ENCODE data around the gene RIPPLY3.
"Not testable (repeated sequence)": the region's sequence is repeated elsewhere in the genome, so short reads cannot be mapped to it uniquely, and the experiment has no call there.

Gene RIPPLY3

GRCh38 chr21:36981977-36982700, 24.4 kb upstream of the RIPPLY3 start:
- DNase-seq = no peak

- DNase-seq = no peak
Measured at GRCh38 chr21:36985751-36986594, 20.5 kb upstream of the RIPPLY3 start.

GRCh38 chr21:36987845-36988244, 18.7 kb upstream of the RIPPLY3 start:
- no peak for DNase-seq

GRCh38 chr21:36988536-36988935, 18.0 kb upstream of the RIPPLY3 start:
- no peak for DNase-seq

GRCh38 chr21:36989199-36989698, 17.3 kb upstream of the RIPPLY3 start:
- DNase-seq = not testable (repeated sequence)

GRCh38 chr21:36989699-36990507, 16.6 kb upstream of the RIPPLY3 start:
- peak; percentile 95 for DNase-seq

GRCh38 chr21:36990508-36991205, 15.8 kb upstream of the RIPPLY3 start:
- DNase-seq = no peak

- DNase-seq = no peak
Measured at GRCh38 chr21:36992671-36993070, 13.8 kb upstream of the RIPPLY3 start.

- peak; percentile 28 for DNase-seq
Measured at GRCh38 chr21:36994501-36995158, 11.9 kb upstream of the RIPPLY3 start.

- not testable (repeated sequence) for DNase-seq
Measured at GRCh38 chr21:36995285-36995684, 11.2 kb upstream of the RIPPLY3 start.

GRCh38 chr21:36999131-36999898, 7.2 kb upstream of the RIPPLY3 start:
- no peak for DNase-seq

GRCh38 chr21:37000381-37000780, 6.1 kb upstream of the RIPPLY3 start:
- peak; percentile 28 for DNase-seq

GRCh38 chr21:37001441-37001840, 5.1 kb upstream of the RIPPLY3 start:
- no peak for DNase-seq

GRCh38 chr21:37002851-37003250, 3.7 kb upstream of the RIPPLY3 start:
- not testable (repeated sequence) for DNase-seq

GRCh38 chr21:37003917-37004316, 2.6 kb upstream of the RIPPLY3 start:
- DNase-seq = not testable (repeated sequence)

GRCh38 chr21:37005548-37006485, 685 bp upstream of the RIPPLY3 start:
- DNase-seq = no peak

GRCh38 chr21:37008724-37009123, 2.2 kb downstream of the RIPPLY3 start:
- no peak for DNase-seq

- DNase-seq = peak; percentile 93
Measured at GRCh38 chr21:37009740-37010341, 3.3 kb downstream of the RIPPLY3 start.

GRCh38 chr21:37017951-37018679, 11.6 kb downstream of the RIPPLY3 start:
- DNase-seq = no peak

Data from hematopoietic multipotent progenitor cell treated with erythropoietin and hydrocortisone succinate and interleukin-3 and kit ligand, for 6 days (in vitro differentiated cells).